ENCODE data around the gene CENPU.

Gene CENPU

GRCh38 chr4:184769141-184769765, 35.4 kb upstream of the CENPU start:
- no peaks in the 10 kb centered on the region for H3K79me2 ChIP-seq (ENCODE audit: insufficient read depth, low read depth)
- H3K27me3 ChIP-seq (ENCODE audit: insufficient read depth, low read depth) = no peaks in the 10 kb centered on the region
- H3K4me1 ChIP-seq (ENCODE audit: low read depth, poor library complexity, severe bottlenecking) = no peaks in the 10 kb centered on the region
- H2AFZ ChIP-seq (ENCODE audit: low read depth) = no peak overlapping the region
- H3K4me2 ChIP-seq = no peak overlapping the region
- no peak for TF ChIP-seq CTCF (conservative IDR thresholded peaks at IDR 0.05; ENCODE audit: low read depth, low read length)
- H4K20me1 ChIP-seq (ENCODE audit: insufficient read depth) = no peaks in the 10 kb centered on the region
- H3K36me3 ChIP-seq (ENCODE audit: insufficient read depth) = no peaks in the 10 kb centered on the region
- H3K27ac ChIP-seq = no peak overlapping the region
- no peak overlapping the region for H3K4me3 ChIP-seq (IDR thresholded peaks at IDR 0.05; ENCODE audit: insufficient read depth, low read depth, low read length)
- H3K9ac ChIP-seq = no peak overlapping the region

GRCh38 chr4:184768296-184768695, 34.4 kb upstream of the CENPU start:
- H4K20me1 ChIP-seq (ENCODE audit: insufficient read depth) = no peaks in the 10 kb centered on the region
- H2AFZ ChIP-seq (ENCODE audit: low read depth) = no peak overlapping the region
- no peaks in the 10 kb centered on the region for H3K4me1 ChIP-seq (ENCODE audit: low read depth, poor library complexity, severe bottlenecking)
- H3K36me3 ChIP-seq (ENCODE audit: insufficient read depth) = no peaks in the 10 kb centered on the region
- no peaks in the 10 kb centered on the region for H3K79me2 ChIP-seq (ENCODE audit: insufficient read depth, low read depth)
- H3K4me3 ChIP-seq (IDR thresholded peaks at IDR 0.05; ENCODE audit: insufficient read depth, low read depth, low read length) = no peak overlapping the region
- TF ChIP-seq CTCF (conservative IDR thresholded peaks at IDR 0.05; ENCODE audit: low read depth, low read length) = no peak
- H3K27ac ChIP-seq = no peak overlapping the region
- no peak overlapping the region for H3K9ac ChIP-seq
- H3K27me3 ChIP-seq (ENCODE audit: insufficient read depth, low read depth) = no peaks in the 10 kb centered on the region
- H3K4me2 ChIP-seq = no peak overlapping the region

GRCh38 chr4:184766446-184766845, 32.5 kb upstream of the CENPU start:
- no peaks in the 10 kb centered on the region for H3K27me3 ChIP-seq (ENCODE audit: insufficient read depth, low read depth)
- H3K79me2 ChIP-seq (ENCODE audit: insufficient read depth, low read depth) = no peaks in the 10 kb centered on the region
- peaks cover 5% of the 10 kb centered on the region for H3K4me1 ChIP-seq (ENCODE audit: low read depth, poor library complexity, severe bottlenecking)
- H2AFZ ChIP-seq (ENCODE audit: low read depth) = no peak overlapping the region
- no peak overlapping the region for H3K27ac ChIP-seq
- no peaks in the 10 kb centered on the region for H4K20me1 ChIP-seq (ENCODE audit: insufficient read depth)
- H3K9ac ChIP-seq = no peak overlapping the region
- H3K36me3 ChIP-seq (ENCODE audit: insufficient read depth) = no peaks in the 10 kb centered on the region
- no peak for TF ChIP-seq CTCF (conservative IDR thresholded peaks at IDR 0.05; ENCODE audit: low read depth, low read length)
- H3K4me2 ChIP-seq = no peak overlapping the region
- H3K4me3 ChIP-seq (IDR thresholded peaks at IDR 0.05; ENCODE audit: insufficient read depth, low read depth, low read length) = no peak overlapping the region

- no peak for TF ChIP-seq CTCF (conservative IDR thresholded peaks at IDR 0.05; ENCODE audit: low read depth, low read length)
- no peaks in the 10 kb centered on the region for H3K36me3 ChIP-seq (ENCODE audit: insufficient read depth)
- no peak overlapping the region for H3K9ac ChIP-seq
- no peak overlapping the region for H3K4me3 ChIP-seq (IDR thresholded peaks at IDR 0.05; ENCODE audit: insufficient read depth, low read depth, low read length)
- peaks cover 5% of the 10 kb centered on the region for H3K4me1 ChIP-seq (ENCODE audit: low read depth, poor library complexity, severe bottlenecking)
- H2AFZ ChIP-seq (ENCODE audit: low read depth) = no peak overlapping the region
- H3K4me2 ChIP-seq = no peak overlapping the region
- H3K27me3 ChIP-seq (ENCODE audit: insufficient read depth, low read depth) = no peaks in the 10 kb centered on the region
- H4K20me1 ChIP-seq (ENCODE audit: insufficient read depth) = no peaks in the 10 kb centered on the region
- no peaks in the 10 kb centered on the region for H3K79me2 ChIP-seq (ENCODE audit: insufficient read depth, low read depth)
- no peak overlapping the region for H3K27ac ChIP-seq
These were observed 31.8 kb upstream of the CENPU start for GRCh38 chr4:184765473-184766340.
